GM19351 (cell line): ENCODE measurements around the gene RIT2.

Experiments used
- ATAC-seq: cut with Tn5 transposase; IDR thresholded peaks from one replicate; pipeline ENCODE4 v1.9.1; 2021; ENCODE audit warnings: mild to moderate bottlenecking, moderate library complexity; ENCODE audit not compliant: unreplicated experiment

The RIT2 gene

DNA sequence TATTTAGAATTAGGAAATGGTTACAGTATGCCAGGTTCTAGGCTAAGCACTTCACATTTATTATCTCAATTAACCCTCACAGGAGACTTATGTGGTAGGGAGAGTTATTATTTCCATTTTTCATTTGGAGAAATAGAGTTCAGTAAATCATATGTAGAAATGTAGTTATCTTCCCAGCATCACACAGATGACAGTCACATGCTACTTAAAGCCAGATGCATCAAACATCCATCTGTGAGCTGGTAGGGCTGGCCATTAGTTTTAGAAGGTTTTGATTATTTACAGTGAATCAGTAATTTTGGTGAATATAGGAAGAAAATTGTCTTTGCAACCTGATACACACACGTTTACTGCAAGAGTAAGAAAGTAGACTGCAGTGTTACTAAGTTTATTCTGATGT lies 97.9 kb downstream of the RIT2 start:
- ATAC-seq = no peak

DNA sequence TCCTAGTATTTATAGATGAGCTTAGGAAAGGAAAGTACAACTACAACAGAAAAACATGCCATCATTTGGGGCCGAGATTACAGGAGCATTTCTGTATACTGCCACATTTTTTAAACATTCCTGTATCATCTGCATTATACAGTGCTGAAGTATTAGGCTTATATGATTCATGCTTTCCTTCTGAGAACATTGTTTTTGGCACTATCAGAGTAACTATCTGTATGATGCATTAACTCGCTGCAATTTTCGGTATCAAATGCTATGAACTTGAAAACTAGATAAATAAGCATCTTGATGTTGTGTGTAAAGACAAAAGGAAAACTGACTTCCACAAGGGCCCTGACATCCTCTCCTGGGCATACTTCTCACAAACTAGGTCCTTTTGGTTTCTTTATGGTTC lies 102.0 kb downstream of the RIT2 start:
- no peak for ATAC-seq

DNA sequence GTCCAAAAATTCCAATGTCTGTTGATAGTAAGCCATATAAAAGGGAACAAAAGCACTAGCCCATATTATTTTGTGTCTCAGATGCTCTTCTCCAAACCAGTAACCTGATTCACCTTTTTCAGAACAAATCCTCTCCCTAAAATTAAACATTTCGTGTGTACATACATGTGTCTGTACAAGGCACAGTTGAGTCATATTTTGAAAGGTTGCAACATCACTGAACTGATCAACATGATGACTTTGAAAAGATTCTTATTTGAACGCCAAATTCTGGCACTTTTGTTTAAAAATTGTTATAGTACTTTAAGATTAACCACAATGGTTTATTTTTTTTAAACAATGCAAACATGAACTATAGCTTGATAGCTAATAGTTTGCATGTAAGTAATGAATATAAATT lies 102.5 kb downstream of the RIT2 start:
- ATAC-seq = no peak

DNA sequence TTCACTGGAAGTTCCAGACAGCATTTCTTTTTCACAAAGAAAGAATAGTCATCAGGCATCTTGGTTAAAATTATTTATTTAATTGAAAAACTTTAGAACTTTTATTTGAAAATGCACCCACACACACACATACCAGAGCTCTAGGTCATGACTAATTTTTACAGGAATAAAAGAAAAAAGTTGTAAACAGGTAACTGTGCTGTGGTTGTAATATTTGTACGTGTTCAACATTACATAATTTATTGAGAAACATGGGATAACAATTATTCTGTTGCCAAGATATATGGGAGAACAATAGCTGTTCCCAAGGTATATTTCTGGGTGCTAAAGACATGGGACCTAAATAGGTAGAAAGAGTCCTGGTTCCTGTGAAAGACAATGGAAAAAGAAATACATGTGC lies 104.9 kb downstream of the RIT2 start:
- no peak for ATAC-seq

DNA sequence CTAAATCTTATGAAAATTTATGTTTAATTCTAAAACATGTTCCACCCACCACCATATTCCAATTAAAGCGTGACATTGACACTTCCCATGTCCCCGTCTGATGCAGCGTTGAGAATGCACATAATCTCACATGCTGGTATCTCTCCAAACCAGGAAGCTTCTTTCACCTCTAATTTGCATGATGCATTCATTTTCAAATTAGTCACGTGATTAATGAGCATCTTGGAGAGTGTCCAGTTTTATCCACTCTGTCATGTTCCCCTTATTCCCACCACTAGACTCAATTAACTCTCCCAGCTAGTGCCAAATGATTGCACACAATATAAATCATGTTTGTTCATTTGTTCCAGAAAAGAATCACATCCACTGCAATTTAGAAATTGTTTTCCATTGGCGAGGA lies 105.8 kb downstream of the RIT2 start:
- no peak for ATAC-seq

DNA sequence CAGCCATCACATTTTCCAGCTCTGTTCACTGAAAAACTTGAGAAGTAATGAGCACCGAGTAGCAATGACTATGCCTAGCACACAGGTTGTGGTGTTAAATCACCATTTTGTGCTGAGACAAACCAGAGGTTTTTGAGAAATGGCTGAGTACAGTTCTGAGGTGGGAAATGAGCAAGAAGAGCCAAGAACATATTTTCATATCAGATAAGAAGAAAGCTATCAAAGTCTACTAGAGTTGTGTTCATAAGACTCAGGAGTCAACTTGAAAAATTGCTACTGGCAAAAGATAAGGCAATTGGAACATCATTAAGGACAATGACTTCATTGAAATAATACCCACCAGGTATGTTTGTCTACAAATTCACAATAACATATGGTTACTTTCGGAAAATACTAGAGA lies 108.1 kb downstream of the RIT2 start:
- ATAC-seq = no peak

DNA sequence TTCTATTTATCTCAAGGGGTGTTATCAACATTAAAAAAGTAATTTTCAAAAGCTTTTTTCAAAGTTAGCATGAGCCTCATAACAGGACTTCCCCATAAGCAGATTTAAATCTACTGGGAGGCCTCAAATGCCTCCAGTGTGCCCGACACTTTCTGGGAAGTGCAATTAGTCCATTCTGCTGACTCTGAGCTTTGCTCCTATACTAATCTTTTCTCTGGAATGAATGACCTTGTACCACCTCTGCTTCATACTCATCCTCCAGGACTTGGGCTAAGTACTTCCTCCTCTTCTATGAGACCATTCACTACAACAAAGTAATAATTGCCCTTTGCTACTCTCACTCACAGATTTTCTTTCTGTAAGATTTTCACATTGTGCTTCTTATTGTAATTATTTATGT lies 111.1 kb downstream of the RIT2 start:
- no peak for ATAC-seq

DNA sequence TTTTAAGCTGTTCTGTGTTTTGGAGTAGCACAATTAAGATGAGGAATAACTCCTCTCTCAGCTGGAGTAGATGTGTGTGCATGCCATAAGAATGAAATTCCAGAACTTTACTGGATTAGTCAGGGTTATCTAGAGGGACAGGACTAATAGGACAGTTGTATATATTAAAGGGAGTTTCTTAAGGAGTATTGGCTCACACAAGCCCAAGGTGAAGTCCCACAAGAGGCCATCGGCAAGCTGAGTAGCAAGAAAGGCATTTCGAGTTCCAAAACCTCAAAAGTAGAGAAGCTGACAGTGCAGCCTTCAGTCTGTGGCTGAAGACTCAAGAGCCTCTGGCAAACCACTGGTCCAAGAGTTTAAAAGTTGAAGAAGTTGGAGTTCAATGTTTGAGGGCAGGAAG lies 113.7 kb downstream of the RIT2 start:
- no peak for ATAC-seq

DNA sequence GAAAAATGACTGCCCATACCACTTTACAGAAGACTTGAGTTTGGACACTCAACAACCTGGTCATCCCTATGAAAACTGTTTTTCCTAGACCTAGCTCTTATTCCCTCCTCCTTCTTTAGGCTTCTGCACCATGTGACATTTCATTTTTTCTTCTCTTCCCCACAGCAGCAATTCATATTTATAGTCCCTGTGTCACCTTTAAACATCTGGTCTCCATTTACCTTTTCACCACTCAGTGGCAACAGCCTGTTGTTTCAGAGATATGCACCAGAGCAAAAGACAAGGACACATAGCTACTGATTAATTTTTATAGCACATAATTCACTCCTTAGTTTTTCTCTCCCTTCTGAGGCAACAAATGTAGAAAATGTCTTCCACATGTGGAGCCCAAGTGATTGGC lies 118.7 kb downstream of the RIT2 start:
- ATAC-seq = no peak

DNA sequence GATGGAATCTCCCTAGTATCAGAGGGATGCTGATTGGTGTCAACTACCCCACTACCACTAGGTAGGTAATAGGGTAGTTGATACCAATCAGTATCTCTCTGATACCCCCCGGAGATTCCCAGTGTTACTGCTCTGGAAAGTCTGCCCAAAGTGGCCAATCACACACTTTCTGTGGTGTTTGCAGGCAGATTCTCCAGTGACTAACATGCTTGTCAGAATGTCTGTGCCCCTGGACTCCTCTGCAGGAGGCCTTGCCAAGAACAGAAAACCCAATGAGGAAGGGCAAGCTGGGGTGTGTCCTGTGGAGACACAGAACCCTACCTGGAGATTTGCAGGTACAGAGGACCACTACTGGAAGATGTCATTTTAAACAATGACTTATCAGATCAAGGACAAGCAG lies 135.1 kb downstream of the RIT2 start:
- no peak for ATAC-seq

DNA sequence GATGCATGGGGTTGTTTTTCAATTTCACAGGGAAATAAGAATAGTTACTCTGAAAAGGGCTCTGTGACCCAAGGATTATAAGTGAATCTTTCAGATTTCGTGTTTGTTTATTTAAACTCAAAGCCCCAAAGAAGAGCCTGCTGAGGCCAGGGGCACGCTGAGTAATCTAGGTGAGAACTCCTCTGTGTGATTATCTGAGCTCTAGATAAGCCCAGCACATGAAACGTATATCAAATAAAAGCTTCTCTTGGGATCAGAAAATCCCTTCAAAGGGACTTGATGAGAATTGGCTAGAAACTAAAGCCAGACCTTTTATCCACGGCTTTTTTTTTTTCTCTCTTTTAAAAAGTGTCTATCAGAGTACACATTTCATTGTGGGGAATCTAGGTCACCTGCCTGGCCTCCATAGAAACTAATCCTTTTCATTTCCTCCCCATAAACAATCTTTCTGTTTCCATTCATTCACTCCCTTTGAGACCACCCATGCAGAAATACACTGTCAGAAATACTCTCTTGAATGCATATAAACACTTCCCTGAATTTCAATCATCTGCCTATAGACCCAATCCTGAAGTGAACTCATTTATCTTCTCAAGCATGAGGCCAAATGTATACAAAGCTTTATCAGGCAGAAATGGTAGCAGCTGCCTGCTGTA lies 137.4 kb downstream of the RIT2 start:
- ATAC-seq = no peak

DNA sequence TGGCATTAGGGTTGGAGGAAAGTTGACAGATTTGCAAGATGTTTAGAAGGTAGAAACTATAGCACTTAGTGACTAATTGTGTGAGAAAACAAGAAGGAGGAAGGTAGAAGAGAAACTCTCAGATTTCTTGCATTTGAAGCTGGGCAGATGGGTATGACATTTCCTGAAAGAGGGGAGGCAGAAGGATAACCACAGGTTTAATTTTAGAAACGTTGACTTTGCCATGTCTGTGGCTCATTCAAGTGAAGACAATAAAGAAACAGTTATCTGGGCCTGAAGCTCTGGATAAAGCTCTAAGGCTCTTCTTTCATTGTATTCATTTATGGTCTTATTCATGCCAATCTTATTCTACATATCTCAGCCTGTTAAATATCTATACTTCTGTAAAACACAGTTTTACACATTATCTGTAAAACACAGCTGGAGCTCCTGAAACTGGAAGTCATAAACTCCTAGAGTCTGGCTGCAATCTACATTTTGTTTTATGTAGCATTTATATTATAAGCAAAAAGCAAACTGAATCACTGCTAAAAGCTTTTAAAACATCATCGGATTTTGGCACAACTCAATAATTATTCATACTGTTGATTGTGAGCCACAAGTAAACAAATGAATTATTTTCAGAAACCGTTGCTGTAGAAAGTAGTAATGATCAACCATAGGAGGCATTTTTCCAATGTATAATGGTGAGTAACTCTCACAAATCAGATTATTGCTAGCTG lies 138.5 kb downstream of the RIT2 start:
- no peak for ATAC-seq

DNA sequence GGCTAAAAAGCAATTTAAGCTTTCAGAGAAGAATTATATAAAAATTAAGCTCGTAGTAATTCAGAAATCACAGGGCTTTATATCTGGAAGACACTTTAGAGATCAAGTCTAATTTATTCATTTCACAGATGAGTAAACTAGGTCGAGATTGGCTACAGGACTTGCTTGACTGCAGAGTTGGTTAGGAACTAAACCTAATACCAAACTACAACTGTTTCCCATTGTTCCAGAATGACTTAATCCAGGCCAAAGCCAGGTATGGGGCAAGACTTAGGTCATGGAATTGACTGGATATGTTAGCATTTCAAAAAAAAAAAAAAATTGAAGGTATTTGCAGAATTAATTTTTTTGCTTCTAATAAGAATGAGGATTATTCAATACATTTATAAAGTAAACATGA lies 146.1 kb downstream of the RIT2 start:
- ATAC-seq = no peak

DNA sequence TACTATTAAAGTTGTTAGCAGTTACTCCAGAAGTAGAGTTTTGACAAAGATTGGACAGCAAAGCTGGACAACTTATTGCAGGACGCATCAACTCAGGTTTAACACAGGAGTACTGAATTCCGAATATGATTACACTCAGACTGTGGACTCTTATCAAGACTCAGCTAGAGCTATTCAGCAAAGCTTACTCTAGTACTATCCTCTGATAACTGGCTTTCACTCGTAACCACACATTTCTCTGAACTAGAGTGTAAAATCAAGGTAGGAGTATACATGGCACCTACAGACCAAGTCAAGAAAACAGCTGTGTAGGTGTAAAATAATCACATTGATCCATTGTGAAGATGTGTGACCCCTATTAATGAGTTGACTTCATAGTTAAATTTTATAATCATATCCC lies 154.2 kb downstream of the RIT2 start:
- no peak for ATAC-seq

DNA sequence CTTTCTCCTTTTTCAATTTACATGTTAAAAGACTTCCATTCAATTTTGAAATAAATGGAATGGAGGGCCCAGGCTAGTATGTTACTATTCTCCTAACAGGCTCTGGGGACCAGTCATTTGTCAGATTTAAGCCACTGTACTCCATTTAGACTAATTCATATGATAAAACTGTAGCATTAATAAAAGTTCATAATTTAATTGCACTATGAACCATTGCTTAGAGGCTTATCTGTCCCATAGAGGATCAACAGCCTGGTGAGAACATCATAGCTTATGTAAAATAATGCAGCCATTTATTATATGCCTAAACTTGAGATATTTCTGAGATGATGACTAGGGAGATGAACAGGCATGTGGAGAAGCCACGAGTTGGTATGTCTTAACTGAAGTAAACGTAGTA lies 156.0 kb downstream of the RIT2 start:
- no peak for ATAC-seq

DNA sequence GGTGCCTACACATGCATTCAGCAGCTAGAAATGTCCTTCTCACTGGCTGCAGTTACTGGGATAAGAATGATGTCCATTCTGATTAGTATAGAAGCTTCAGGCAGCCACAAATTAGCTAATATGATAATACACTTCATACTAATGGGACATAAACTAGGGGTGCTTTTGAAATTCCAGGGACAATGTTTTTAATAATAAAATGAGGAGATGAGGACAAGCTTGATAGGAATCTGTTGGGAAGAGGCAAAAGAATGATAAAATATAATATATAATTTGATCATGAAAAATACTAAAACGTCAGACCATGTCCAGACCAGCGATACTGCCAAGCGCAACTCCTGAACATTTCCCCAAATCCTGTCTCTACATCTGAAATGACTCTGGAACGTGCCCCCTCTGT lies 157.1 kb downstream of the RIT2 start:
- ATAC-seq = no peak

DNA sequence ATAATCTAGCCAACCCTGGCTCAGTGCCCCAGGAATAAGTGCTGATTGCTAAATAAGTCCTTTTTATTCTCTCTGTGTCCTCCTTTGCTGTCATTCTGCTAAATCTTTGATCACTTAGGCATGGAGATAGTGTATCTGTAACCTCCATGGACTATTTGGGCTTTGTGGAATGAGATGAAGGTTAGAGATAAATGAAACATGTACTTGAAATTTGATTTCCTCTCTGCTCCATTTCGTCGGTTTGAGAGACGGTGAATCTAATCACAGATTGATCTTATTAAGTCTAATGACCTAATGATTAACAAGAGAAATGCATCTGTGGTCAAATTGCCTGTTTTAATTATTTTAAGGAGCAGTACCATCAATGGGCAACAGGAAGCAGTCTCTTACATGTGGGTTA lies 159.2 kb downstream of the RIT2 start:
- ATAC-seq = no peak

DNA sequence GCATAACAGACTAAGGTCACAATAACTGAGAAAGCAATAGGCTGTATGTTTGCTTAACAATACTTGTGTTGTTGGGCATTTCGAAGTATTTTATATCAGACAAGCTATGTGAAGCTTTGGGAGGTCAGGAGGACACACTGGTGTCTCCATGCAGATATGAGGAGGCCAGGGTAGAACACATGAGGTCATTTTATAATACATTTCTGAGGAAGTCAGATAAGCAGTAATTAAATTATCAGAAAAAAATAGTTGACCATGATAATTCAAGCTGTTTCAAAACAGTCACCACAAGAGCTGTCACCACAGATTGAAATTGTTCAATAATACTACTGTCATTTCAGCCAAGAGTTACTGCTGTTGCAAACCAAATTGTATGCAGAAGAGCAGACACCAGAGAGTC lies 160.6 kb downstream of the RIT2 start:
- ATAC-seq = no peak

DNA sequence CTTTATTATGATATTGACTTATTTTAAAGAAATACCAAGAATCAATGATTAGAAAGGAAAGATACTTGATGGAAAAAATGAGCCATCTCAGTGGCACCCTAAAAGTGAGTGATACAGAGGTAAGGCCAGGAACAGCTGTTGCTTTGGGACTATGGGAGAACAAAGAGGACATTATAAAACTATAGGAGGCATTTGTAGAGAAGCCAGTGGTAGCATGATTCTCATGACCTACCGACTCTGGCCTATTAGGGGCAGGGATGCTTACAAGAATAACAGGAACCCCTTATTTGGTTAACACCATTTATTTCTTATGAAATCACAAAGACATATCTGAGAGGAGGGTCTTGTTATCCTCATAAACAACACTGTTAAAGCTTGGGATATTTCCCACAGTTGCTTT lies 162.2 kb downstream of the RIT2 start:
- no peak for ATAC-seq

DNA sequence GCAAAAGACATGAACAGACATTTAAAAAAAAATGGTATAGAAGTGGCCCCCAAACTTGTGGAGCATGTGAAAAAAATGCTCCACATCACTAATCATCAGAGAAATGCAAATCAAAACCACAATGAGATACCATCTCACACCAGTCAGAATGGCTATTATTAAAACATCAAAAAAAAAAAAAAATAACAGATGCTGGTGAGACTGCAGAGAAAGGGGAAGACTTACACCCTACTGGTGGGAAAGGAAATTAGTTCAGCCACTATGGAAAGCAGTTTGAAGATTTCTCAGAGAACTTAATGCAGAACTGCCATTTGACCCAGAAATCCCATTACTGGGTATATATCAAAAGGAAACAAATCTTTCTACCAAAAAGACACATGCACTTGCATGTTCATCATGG lies 164.8 kb downstream of the RIT2 start:
- ATAC-seq = no peak

DNA sequence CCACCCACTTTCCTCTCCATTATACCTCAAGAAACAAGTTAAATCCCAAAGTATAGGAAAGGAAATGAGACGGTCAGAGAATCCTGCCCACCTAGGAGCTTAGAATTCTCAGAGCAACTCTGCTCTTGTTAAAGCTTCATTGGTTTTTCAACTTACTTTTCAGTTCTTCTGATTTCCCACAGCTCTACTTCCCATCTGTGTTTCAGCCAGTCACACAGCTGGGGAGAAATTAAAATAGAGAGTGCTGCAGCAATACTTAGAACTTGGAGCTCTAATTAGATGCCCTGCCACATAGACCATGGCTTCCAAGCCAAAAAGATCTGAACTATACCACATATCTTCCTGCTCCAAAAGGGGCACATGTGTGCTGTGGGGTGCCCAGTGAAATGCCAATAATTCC lies 166.7 kb downstream of the RIT2 start:
- no peak for ATAC-seq

DNA sequence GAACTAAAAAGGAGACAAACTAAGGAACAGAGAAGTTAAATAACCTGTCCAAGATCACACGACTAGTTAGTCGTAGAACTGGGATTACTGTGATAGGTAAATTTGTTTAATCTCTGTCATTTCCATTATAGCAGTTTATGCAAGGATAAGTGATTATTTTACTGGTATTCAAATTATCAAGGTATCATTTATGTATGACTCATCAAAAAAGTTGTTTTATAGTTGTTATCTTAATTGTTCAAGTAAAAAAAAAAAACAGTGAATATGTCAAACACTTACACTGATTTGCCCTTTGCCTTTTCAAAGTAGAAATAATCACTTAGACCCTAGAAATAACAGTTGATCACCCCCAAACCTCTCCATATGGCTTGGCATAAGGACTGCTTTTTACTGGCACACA lies 173.6 kb downstream of the RIT2 start:
- no peak for ATAC-seq

DNA sequence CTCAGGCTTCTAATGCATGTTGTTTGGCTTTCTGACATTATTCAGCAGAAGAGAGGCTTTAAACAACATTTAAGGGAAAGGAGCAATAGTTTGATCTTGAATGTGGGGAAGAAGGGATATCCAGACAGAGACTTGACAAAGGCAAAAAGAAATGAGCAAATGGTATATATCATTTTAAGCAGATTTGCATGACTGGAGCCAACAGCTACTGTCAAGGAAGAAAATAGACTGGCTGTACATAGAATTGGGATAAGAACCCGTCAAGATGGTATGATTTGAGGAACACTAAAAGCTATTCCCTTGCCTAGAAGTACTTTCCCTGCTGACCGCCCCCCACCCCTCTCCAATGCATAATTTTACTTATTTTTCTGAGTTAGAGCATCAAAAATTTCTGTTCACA lies 174.5 kb downstream of the RIT2 start:
- no peak for ATAC-seq
